ENCODE results near the gene PARD3. TPM values are rescaled to one million over a fixed set of nuclear protein-coding genes. Genes with fewer than 3 reads are reported as not detected.

The PARD3 gene
- polyA plus RNA-seq, 1 donor from 2014 or later = 12.4 TPM

DNA sequence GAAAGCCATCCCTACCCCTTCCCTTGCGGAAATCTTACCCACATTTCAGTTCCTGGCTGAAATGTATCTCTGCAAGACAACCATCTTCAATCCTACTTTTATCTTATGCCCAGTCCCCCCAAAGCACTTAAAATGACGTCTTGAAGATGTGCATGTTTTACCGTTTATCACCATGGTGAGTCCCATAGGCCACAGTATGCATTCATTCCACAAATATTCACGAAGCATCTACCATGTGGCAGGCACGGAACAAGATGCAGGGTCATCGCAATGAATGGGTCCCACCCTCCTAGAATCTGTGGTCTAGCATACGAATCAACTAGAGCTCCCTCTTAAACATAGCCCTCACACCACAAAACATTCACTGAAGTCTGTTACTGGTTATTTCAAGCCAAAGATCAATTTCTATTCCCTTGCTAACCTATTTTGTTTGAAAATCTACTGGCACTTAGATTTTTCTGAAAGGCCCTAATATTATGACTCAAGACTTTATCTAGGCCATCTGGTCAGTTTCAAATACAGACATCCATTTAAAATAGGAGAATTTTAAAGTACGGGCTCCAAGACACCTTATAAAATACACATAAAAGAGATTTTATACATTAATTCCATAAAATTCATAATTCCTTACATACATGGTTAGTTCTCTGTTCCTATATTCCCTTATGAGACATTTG, 99.4 kb downstream of the PARD3 start:
- H2AFZ ChIP-seq (ENCODE audit: low read depth, low read length) = no peak overlapping the region
- H3K4me3 ChIP-seq (ENCODE audit: low read length) = no peak overlapping the region
- no peak overlapping the region for H3K9ac ChIP-seq (ENCODE audit: low read length)
- H3K36me3 ChIP-seq (ENCODE audit: insufficient read depth, low read length) = no peaks in the 10 kb centered on the region
- no peaks in the 10 kb centered on the region for H4K20me1 ChIP-seq (ENCODE audit: insufficient read depth)
- H3K27ac ChIP-seq (ENCODE audit: low read length) = no peak overlapping the region
- H3F3A ChIP-seq (ENCODE audit: insufficient read depth, low read length, poor library complexity, severe bottlenecking) = no peaks in the 10 kb centered on the region
- no peaks in the 10 kb centered on the region for H3K9me3 ChIP-seq (ENCODE audit: low read length)
- H3K4me2 ChIP-seq (ENCODE audit: low read length) = no peak overlapping the region
- TF ChIP-seq EP300 (conservative IDR thresholded peaks at IDR 0.05; ENCODE audit: poor library complexity, severe bottlenecking) = no peak
- TF ChIP-seq SMC3 (conservative IDR thresholded peaks at IDR 0.05; ENCODE audit: poor library complexity) = no peak
- TF ChIP-seq RAD21 (conservative IDR thresholded peaks at IDR 0.05) = no peak
- TF ChIP-seq TAF1 (IDR thresholded peaks at IDR 0.05; ENCODE audit: low read depth) = no peak
- no peak for TF ChIP-seq POLR2AphosphoS5 (IDR thresholded peaks at IDR 0.05)
- TF ChIP-seq, protein P1, sequence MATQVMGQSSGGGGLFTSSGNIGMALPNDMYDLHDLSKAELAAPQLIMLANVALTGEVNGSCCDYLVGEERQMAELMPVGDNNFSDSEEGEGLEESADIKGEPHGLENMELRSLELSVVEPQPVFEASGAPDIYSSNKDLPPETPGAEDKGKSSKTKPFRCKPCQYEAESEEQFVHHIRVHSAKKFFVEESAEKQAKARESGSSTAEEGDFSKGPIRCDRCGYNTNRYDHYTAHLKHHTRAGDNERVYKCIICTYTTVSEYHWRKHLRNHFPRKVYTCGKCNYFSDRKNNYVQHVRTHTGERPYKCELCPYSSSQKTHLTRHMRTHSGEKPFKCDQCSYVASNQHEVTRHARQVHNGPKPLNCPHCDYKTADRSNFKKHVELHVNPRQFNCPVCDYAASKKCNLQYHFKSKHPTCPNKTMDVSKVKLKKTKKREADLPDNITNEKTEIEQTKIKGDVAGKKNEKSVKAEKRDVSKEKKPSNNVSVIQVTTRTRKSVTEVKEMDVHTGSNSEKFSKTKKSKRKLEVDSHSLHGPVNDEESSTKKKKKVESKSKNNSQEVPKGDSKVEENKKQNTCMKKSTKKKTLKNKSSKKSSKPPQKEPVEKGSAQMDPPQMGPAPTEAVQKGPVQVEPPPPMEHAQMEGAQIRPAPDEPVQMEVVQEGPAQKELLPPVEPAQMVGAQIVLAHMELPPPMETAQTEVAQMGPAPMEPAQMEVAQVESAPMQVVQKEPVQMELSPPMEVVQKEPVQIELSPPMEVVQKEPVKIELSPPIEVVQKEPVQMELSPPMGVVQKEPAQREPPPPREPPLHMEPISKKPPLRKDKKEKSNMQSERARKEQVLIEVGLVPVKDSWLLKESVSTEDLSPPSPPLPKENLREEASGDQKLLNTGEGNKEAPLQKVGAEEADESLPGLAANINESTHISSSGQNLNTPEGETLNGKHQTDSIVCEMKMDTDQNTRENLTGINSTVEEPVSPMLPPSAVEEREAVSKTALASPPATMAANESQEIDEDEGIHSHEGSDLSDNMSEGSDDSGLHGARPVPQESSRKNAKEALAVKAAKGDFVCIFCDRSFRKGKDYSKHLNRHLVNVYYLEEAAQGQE (IDR thresholded peaks at IDR 0.05; ENCODE audit: borderline replicate concordance) = no peak
- no peak for TF ChIP-seq EZH2 (IDR thresholded peaks at IDR 0.05; ENCODE audit: borderline replicate concordance, insufficient read depth, low read length, poor library complexity, severe bottlenecking)
- TF ChIP-seq MXI1 (conservative IDR thresholded peaks at IDR 0.05; ENCODE audit: poor library complexity, severe bottlenecking) = no peak
- no peak for TF ChIP-seq CTCF (IDR thresholded peaks at IDR 0.05; ENCODE audit: poor library complexity, severe bottlenecking)
- H3K27me3 ChIP-seq (ENCODE audit: insufficient read depth, low read depth, low read length) = no peaks in the 10 kb centered on the region
- no peaks in the 10 kb centered on the region for H3K9me2 ChIP-seq (ENCODE audit: insufficient read depth, low read length)
- peaks cover 22% of the 10 kb centered on the region for H3K79me2 ChIP-seq (replicated peaks; ENCODE audit: insufficient read depth, low read length)

- H3K27me3 ChIP-seq (ENCODE audit: insufficient read depth, low read depth, low read length) = no peaks in the 10 kb centered on the region
- TF ChIP-seq TAF1 (IDR thresholded peaks at IDR 0.05; ENCODE audit: low read depth) (no peak), POLR2AphosphoS5 (IDR thresholded peaks at IDR 0.05) (no peak), SMC3 (conservative IDR thresholded peaks at IDR 0.05; ENCODE audit: poor library complexity) (no peak), RAD21 (conservative IDR thresholded peaks at IDR 0.05) (no peak), EP300 (conservative IDR thresholded peaks at IDR 0.05; ENCODE audit: poor library complexity, severe bottlenecking) (no peak), CTCF (IDR thresholded peaks at IDR 0.05; ENCODE audit: poor library complexity, severe bottlenecking) (no peak), MXI1 (conservative IDR thresholded peaks at IDR 0.05; ENCODE audit: poor library complexity, severe bottlenecking) (no peak), EZH2 (IDR thresholded peaks at IDR 0.05; ENCODE audit: borderline replicate concordance, insufficient read depth, low read length, poor library complexity, severe bottlenecking) (no peak)
- TF ChIP-seq, protein P1 (IDR thresholded peaks at IDR 0.05; ENCODE audit: borderline replicate concordance) = no peak
- no peaks in the 10 kb centered on the region for H3F3A ChIP-seq (ENCODE audit: insufficient read depth, low read length, poor library complexity, severe bottlenecking)
- no peak overlapping the region for H3K27ac ChIP-seq (ENCODE audit: low read length)
- H3K9me3 ChIP-seq (ENCODE audit: low read length) = no peaks in the 10 kb centered on the region
- no peaks in the 10 kb centered on the region for H3K36me3 ChIP-seq (ENCODE audit: insufficient read depth, low read length)
- H3K9me2 ChIP-seq (ENCODE audit: insufficient read depth, low read length) = no peaks in the 10 kb centered on the region
- no peaks in the 10 kb centered on the region for H4K20me1 ChIP-seq (ENCODE audit: insufficient read depth)
- no peak overlapping the region for H3K9ac ChIP-seq (ENCODE audit: low read length)
- peaks cover 15% of the 10 kb centered on the region for H3K79me2 ChIP-seq (replicated peaks; ENCODE audit: insufficient read depth, low read length)
- no peak overlapping the region for H2AFZ ChIP-seq (ENCODE audit: low read depth, low read length)
- H3K4me3 ChIP-seq (ENCODE audit: low read length) = no peak overlapping the region
- H3K4me2 ChIP-seq (ENCODE audit: low read length) = no peak overlapping the region
These were observed 101.2 kb downstream of the PARD3 start for GRCh38 chr10:34713875-34714274.
